Measurements from ENCODE around the gene ADAMTS4. TPM values are rescaled to one million over a fixed set of nuclear protein-coding genes. Genes with fewer than 3 reads are reported as not detected.

The ADAMTS4 gene
- total and polyA plus RNA-seq, 9 of the 15 experiments (the other 6 are each of a cell fraction or from before 2014, with no cell fraction given), result 0.07 to 3.7 (median 0.41) TPM

DNA sequence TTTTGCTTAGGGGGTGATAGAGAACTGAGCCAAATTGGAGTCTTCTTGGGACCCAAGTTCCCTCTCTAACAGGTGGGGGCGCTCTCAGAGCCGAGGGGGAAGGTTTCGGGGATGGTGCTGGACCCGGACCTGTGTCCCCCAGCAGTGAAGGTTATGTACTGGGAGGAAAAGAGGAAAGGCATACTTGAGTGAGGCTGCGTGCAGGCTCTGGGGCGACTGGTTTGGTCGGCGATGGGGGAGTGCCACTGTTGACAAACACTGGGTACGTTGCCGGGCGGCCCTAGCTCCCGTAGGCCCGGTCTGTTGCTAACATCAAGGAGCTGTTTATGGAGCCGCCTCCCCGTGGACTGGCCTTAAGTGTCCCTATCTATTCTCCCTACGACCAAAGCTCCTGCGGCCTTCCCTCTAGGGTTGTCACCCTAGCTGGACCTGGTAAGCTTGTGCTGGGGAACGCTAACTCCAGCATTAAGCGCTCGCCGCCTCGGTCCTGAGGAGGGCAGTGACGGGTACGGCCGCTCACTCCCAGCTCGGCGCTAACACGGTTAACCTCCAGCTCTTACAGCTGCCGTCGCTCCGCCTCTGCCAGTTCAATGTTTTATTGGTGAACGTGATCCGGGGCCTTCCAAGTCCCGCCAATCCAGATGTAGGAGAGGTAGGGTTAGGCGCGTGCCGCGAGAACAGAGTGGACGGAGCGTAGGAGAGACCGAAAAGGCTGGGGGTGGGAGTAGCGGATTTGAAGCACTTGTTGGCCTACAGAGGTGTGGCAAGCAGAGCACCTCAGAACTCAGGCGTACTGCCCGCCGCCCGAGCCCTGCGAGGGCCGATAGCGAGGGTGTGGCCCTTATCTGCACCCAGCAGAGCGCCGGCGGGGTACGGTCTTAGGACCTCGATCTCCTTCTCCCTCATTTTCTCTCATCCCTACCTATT is 32.8 kb downstream of the ADAMTS4 start, which contains the start of gene PPOX (continued):
- TF ChIP-seq SMARCA5 (IDR thresholded peaks at IDR 0.05) (peak; percentile 77; the same call in 1 of the 2 replicates), RFX7 (CRISPR knock-in tag; IDR thresholded peaks at IDR 0.05) (no peak), RHOXF2B (CRISPR knock-in tag; conservative IDR thresholded peaks at IDR 0.05) (no peak), ATF1 (CRISPR knock-in tag; IDR thresholded peaks at IDR 0.05) (no peak), ATF1 (tag; IDR thresholded peaks at IDR 0.05) (peak; percentile 88), NR2F6 (CRISPR knock-in tag; IDR thresholded peaks at IDR 0.05) (no peak), KLF10 (CRISPR knock-in tag; IDR thresholded peaks at IDR 0.05) (no peak), FOXA3 (CRISPR knock-in tag; conservative IDR thresholded peaks at IDR 0.05 in 1 of 2, IDR thresholded peaks at IDR 0.05 in 1 of 2) (0 out of 4 replicates have a peak, but pooled peaks have one; percentile 35 to 37), CC2D1A (IDR thresholded peaks at IDR 0.05) (peak; percentile 98), KAT8 (IDR thresholded peaks at IDR 0.05; ENCODE audit: low read depth) (no peak), ZSCAN32 (CRISPR knock-in tag; IDR thresholded peaks at IDR 0.05) (no peak), RBM22 (IDR thresholded peaks at IDR 0.05; ENCODE audit: low read depth, low read length, poor library complexity, severe bottlenecking) (no peak), ZNF507 (tag; conservative IDR thresholded peaks at IDR 0.05) (no peak)
- TF ChIP-seq, protein P1, sequence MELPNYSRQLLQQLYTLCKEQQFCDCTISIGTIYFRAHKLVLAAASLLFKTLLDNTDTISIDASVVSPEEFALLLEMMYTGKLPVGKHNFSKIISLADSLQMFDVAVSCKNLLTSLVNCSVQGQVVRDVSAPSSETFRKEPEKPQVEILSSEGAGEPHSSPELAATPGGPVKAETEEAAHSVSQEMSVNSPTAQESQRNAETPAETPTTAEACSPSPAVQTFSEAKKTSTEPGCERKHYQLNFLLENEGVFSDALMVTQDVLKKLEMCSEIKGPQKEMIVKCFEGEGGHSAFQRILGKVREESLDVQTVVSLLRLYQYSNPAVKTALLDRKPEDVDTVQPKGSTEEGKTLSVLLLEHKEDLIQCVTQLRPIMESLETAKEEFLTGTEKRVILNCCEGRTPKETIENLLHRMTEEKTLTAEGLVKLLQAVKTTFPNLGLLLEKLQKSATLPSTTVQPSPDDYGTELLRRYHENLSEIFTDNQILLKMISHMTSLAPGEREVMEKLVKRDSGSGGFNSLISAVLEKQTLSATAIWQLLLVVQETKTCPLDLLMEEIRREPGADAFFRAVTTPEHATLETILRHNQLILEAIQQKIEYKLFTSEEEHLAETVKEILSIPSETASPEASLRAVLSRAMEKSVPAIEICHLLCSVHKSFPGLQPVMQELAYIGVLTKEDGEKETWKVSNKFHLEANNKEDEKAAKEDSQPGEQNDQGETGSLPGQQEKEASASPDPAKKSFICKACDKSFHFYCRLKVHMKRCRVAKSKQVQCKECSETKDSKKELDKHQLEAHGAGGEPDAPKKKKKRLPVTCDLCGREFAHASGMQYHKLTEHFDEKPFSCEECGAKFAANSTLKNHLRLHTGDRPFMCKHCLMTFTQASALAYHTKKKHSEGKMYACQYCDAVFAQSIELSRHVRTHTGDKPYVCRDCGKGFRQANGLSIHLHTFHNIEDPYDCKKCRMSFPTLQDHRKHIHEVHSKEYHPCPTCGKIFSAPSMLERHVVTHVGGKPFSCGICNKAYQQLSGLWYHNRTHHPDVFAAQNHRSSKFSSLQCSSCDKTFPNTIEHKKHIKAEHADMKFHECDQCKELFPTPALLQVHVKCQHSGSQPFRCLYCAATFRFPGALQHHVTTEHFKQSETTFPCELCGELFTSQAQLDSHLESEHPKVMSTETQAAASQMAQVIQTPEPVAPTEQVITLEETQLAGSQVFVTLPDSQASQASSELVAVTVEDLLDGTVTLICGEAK (IDR thresholded peaks at IDR 0.05), result peak; percentile 20; the same call in 1 of the 2 replicates
- TF ChIP-seq, protein P1 (CRISPR knock-in tag; IDR thresholded peaks at IDR 0.05), result no peak
- TF ChIP-seq, protein P2, sequence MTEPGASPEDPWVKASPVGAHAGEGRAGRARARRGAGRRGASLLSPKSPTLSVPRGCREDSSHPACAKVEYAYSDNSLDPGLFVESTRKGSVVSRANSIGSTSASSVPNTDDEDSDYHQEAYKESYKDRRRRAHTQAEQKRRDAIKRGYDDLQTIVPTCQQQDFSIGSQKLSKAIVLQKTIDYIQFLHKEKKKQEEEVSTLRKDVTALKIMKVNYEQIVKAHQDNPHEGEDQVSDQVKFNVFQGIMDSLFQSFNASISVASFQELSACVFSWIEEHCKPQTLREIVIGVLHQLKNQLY (CRISPR knock-in tag; conservative IDR thresholded peaks at IDR 0.05), result no peak
- TF ChIP-seq, protein P3, sequence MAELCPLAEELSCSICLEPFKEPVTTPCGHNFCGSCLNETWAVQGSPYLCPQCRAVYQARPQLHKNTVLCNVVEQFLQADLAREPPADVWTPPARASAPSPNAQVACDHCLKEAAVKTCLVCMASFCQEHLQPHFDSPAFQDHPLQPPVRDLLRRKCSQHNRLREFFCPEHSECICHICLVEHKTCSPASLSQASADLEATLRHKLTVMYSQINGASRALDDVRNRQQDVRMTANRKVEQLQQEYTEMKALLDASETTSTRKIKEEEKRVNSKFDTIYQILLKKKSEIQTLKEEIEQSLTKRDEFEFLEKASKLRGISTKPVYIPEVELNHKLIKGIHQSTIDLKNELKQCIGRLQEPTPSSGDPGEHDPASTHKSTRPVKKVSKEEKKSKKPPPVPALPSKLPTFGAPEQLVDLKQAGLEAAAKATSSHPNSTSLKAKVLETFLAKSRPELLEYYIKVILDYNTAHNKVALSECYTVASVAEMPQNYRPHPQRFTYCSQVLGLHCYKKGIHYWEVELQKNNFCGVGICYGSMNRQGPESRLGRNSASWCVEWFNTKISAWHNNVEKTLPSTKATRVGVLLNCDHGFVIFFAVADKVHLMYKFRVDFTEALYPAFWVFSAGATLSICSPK (IDR thresholded peaks at IDR 0.05; ENCODE audit: borderline replicate concordance), result no peak
